A549 (cell line): ENCODE measurements around the gene ZFYVE28. TPM values are rescaled to one million over a fixed set of nuclear protein-coding genes. Genes with fewer than 3 reads are reported as not detected.

Experiments
- ATAC-seq, 2 experiments: fragments of 200-7000 bp in 1 of 2; fragments of >200 bp in 1 of 2; cut with Nextera tagmentation in 1 of 2; cut with Tn5 transposase in 1 of 2; 3 replicates each; pipeline versions ENCODE4 v1.8.0 to v1.9.1; 2018 to 2020; ENCODE audit warnings: mild to moderate bottlenecking in 1 of 2, moderate library complexity in 1 of 2
- CTCF ChIA-PET: fragments of 300-600 bp; sonication (Branson Sonifier 250); formaldehyde crosslinking; extraction: SDS; loops from one replicate; lab custom pipeline; 2021; ENCODE audit warnings: antibody characterized with exemption, inconsistent platforms; lab: Yijun Ruan, JAX
- POLR2A ChIA-PET: fragments of 350-600 bp; formaldehyde crosslinking; extraction: SDS; loops from one replicate; lab custom pipeline; 2021; ENCODE audit warnings: antibody characterized with exemption, inconsistent platforms; lab: Yijun Ruan, JAX
- DNase-seq, 2 experiments: peaks; one replicate each; pipeline versions ENCODE4 v3.0.0 to v3.0.0-alpha.2; 2011 to 2016; ENCODE audit warnings: low read depth in 1 of 2, low spot score in 1 of 2
- FAIRE-seq: peaks from 2 replicates; lab custom pipeline; 2011; peaks lifted over from hg19 to GRCh38; lab: Jason Lieb, UNC
- H3K27ac ChIP-seq, 2 experiments: fragments of >200 bp; sonication (Bioruptor Twin); formaldehyde crosslinking; 3 replicates each; pipeline ENCODE4 v1.5.1; 2016 to 2017
- H3K4me1 ChIP-seq: fragments of >200 bp; sonication (Bioruptor Twin); formaldehyde crosslinking; 3 replicates; pipeline ENCODE4 v1.6.1; 2016
- H3K4me2 ChIP-seq: fragments of >200 bp; sonication (Bioruptor Twin); formaldehyde crosslinking; 3 replicates; pipeline ENCODE4 v1.6.1; 2016
- H3K4me3 ChIP-seq: fragments of >200 bp; sonication (Bioruptor Twin); formaldehyde crosslinking; 3 replicates; pipeline ENCODE4 v1.5.1; 2016
- H3K9me3 ChIP-seq: fragments of >200 bp; sonication (Bioruptor Twin); formaldehyde crosslinking; 3 replicates; pipeline ENCODE4 v1.6.1; 2016
- BHLHE40 ChIP-seq: IDR thresholded peaks from 2 replicates; pipeline ENCODE4 v1.6.1; 2012; ENCODE audit warnings: low read depth, low read length, inconsistent platforms
- CEBPB ChIP-seq, 2 experiments: fragments of >200 bp in 1 of 2; sonication (Bioruptor Twin) in 1 of 2; formaldehyde crosslinking in 1 of 2; IDR thresholded peaks; 2 replicates each; pipeline ENCODE4 v1.6.1; 2012 to 2016
- ELK1 ChIP-seq: fragments of 150-350 bp; IDR thresholded peaks from 2 replicates; pipeline ENCODE4 v1.6.1; 2014; ENCODE audit warnings: low read depth, mild to moderate bottlenecking, low read length
- EP300 ChIP-seq, 2 experiments: fragments of >200 bp; sonication (Bioruptor Twin); formaldehyde crosslinking; IDR thresholded peaks; 2 replicates in 1 of 2; 3 replicates in 1 of 2; pipeline ENCODE4 v1.6.1; 2016 to 2017
- ESRRA ChIP-seq: fragments of 150-350 bp; IDR thresholded peaks from 2 replicates; pipeline ENCODE4 v1.6.1; 2014; ENCODE audit warnings: mild to moderate bottlenecking, low read length, borderline replicate concordance
- FOSB ChIP-seq: fragments of 250-450 bp; sonication (Bioruptor Pico); IDR thresholded peaks from 2 replicates; pipeline ENCODE4 v1.5.0; 2020; ENCODE audit warnings: mild to moderate bottlenecking, moderate library complexity
- FOSL2 ChIP-seq, 2 experiments: fragments of 450-650 bp in 1 of 2; fragments of >200 bp in 1 of 2; sonication (Bioruptor Twin) in 1 of 2; formaldehyde crosslinking; IDR thresholded peaks; 2 replicates each; pipeline versions ENCODE4 v1.5.0 to v1.6.1; 2016 to 2020; ENCODE audit warnings: mild to moderate bottlenecking in 1 of 2, moderate library complexity in 1 of 2
- HEYL ChIP-seq: fragments of 250-450 bp; sonication (Bioruptor Pico); IDR thresholded peaks from 2 replicates; pipeline ENCODE4 v1.8.0; 2021; ENCODE audit warnings: mild to moderate bottlenecking, moderate library complexity
- HOXA7 ChIP-seq: fragments of 250-450 bp; sonication (Bioruptor Pico); IDR thresholded peaks from 2 replicates; pipeline ENCODE4 v1.5.0; 2020; ENCODE audit warnings: mild to moderate bottlenecking, moderate library complexity
- JUN ChIP-seq, 2 experiments: fragments of >200 bp; sonication (Bioruptor Twin); formaldehyde crosslinking; IDR thresholded peaks; 2 replicates in 1 of 2; 3 replicates in 1 of 2; pipeline ENCODE4 v1.6.1; 2016 to 2017
- MAZ ChIP-seq: fragments of 150-350 bp; IDR thresholded peaks from 2 replicates; pipeline ENCODE4 v1.6.1; 2014; ENCODE audit warnings: antibody characterized with exemption, low read depth, low read length, borderline replicate concordance
- POLR2AphosphoS2 ChIP-seq: conservative IDR thresholded peaks from 2 replicates; pipeline ENCODE4 v1.6.1; 2012; ENCODE audit warnings: low read length, improper control_type of control experiment, inconsistent platforms
- RAD21 ChIP-seq, 2 experiments: fragments of >200 bp in 1 of 2; sonication (Bioruptor Twin) in 1 of 2; formaldehyde crosslinking in 1 of 2; IDR thresholded peaks in 1 of 2; conservative IDR thresholded peaks in 1 of 2; 2 replicates in 1 of 2; 3 replicates in 1 of 2; pipeline ENCODE4 v1.6.1; 2012 to 2018; ENCODE audit warnings: inconsistent platforms in 1 of 2
- RNF2 ChIP-seq: fragments of 200-600 bp; sonication (generic); IDR thresholded peaks from 2 replicates; pipeline ENCODE4 v1.6.1; 2016; ENCODE audit warnings: low read depth, mild to moderate bottlenecking, antibody characterized with exemption, moderate library complexity, borderline replicate concordance
- ZSCAN20 ChIP-seq: fragments of 250-450 bp; sonication (Bioruptor Pico); IDR thresholded peaks from 2 replicates; pipeline ENCODE4 v1.8.0; 2022; ENCODE audit warnings: mild to moderate bottlenecking, moderate library complexity
- WGBS: methylation state at CpG from one replicate; pipeline ENCODE4 v1.1.6; 2017; ENCODE audit errors: missing lambda C conversion rate; 5-methylcytosine and 5-hydroxymethylcytosine counted together
- polyA plus RNA-seq, 4 experiments: library from polyadenylated mRNA; depleted of rRNA in 3 of 4; stranded (reverse); fragments of >200 nt; fragmentation: RNase III in 1 of 4; extraction: RNeasy Plus Mini Kit Qiagen cat#74134 plus additional on column Dnase treatment in 1 of 4; gene quantifications; 2 replicates in 3 of 4; 3 replicates in 1 of 4; pipeline ENCODE4 v1.2.3, GENCODE V29; 2011 to 2017

ZFYVE28 gene
- polyA plus RNA-seq, 2 of the 4 experiments (the other 2 are of a cell fraction), result 2.1 to 2.3 TPM

GRCh38 chr4:2360396-2360730, 58.1 kb downstream of the ZFYVE28 start:
- ATAC-seq (no peak), DNase-seq (no peak), FAIRE-seq (no peak)
- H3K4me3 ChIP-seq, result no peak overlapping the region
- ChIA-PET CTCF (interaction anchor here (1.1 kb wide), 1 partner anchor 11 kb away, joined by 3 read pairs; no protein-coding TSS in a partner anchor), POLR2A (no interaction called here)
- no peak overlapping the region for H3K27ac ChIP-seq
- no peak for TF ChIP-seq ZSCAN20 (CRISPR knock-in tag)
- no peak for TF ChIP-seq BHLHE40
- TF ChIP-seq ESRRA, result no peak
- no peak for TF ChIP-seq EP300 (IDR thresholded peaks at IDR 0.05)
- no peak for TF ChIP-seq JUN (IDR thresholded peaks at IDR 0.05)
- TF ChIP-seq RAD21 (conservative IDR thresholded peaks at IDR 0.05 in 1 of 2, IDR thresholded peaks at IDR 0.05 in 1 of 2), result no peak
- no peak for TF ChIP-seq HOXA7
- no peak for TF ChIP-seq ELK1
- TF ChIP-seq CEBPB (IDR thresholded peaks at IDR 0.05), result no peak
- TF ChIP-seq FOSL2 (IDR thresholded peaks at IDR 0.05), result no peak
- no peak for TF ChIP-seq FOSL2 (CRISPR knock-in tag; IDR thresholded peaks at IDR 0.05)
- TF ChIP-seq RNF2, result no peak
- no peaks in the 10 kb centered on the region for H3K4me1 ChIP-seq
- H3K9me3 ChIP-seq, result no peaks in the 10 kb centered on the region
- no peak overlapping the region for H3K4me2 ChIP-seq
- WGBS, result 77% methylated on average over 6 of the region's 6 CpGs

- DNase-seq, result no peak
- 88% methylated on average over 16 of the region's 24 CpGs for WGBS
- CTCF ChIA-PET, result interaction anchor here (1.1 kb wide), 1 partner anchor 12 kb away, joined by 3 read pairs; no protein-coding TSS in a partner anchor
- FAIRE-seq, result no peak
- Histone ChIP-seq H3K27ac (no peak overlapping the region), H3K4me3 (no peak overlapping the region), H3K4me1 (no peaks in the 10 kb centered on the region), H3K4me2 (no peak overlapping the region), H3K9me3 (no peaks in the 10 kb centered on the region)
- TF ChIP-seq JUN (IDR thresholded peaks at IDR 0.05), result no peak
- no peak for TF ChIP-seq HEYL (CRISPR knock-in tag)
- no peak for ATAC-seq
- POLR2A ChIA-PET, result no interaction called here
These were observed 58.7 kb downstream of the ZFYVE28 start for GRCh38 chr4:2359591-2360395.

- ChIA-PET CTCF (no interaction called here), POLR2A (no interaction called here)
- TF ChIP-seq MAZ (no peak), FOSB (no peak), POLR2AphosphoS2 (no peak), FOSL2 (IDR thresholded peaks at IDR 0.05) (no peak), FOSL2 (CRISPR knock-in tag; IDR thresholded peaks at IDR 0.05) (no peak)
- FAIRE-seq (no peak), DNase-seq (no peak), ATAC-seq (no peak)
- 80% methylated on average over 15 of the region's 21 CpGs for WGBS
- Histone ChIP-seq H3K27ac (no peak overlapping the region), H3K4me2 (no peak overlapping the region), H3K4me1 (no peaks in the 10 kb centered on the region), H3K9me3 (no peaks in the 10 kb centered on the region), H3K4me3 (no peak overlapping the region)
These were observed 60.4 kb downstream of the ZFYVE28 start for GRCh38 chr4:2357821-2358745.
